K562 (cell line): ENCODE data around the gene FAM89B. TPM values are rescaled to one million over a fixed set of nuclear protein-coding genes. Genes with fewer than 3 reads are reported as not detected.

Experiments
- ARID2 ChIP-seq: fragments of 450-650 bp; IDR thresholded peaks from 2 replicates; pipeline ENCODE4 v1.6.1; 2017; ENCODE audit warnings: antibody characterized with exemption, mild to moderate bottlenecking
- BCOR ChIP-seq: fragments of 450-650 bp; IDR thresholded peaks from 2 replicates; pipeline ENCODE4 v1.6.1; 2016
- CCAR2 ChIP-seq: fragments of 200-400 bp; formaldehyde crosslinking; IDR thresholded peaks from 2 replicates; pipeline ENCODE4 v1.6.1; 2017; ENCODE audit warnings: mild to moderate bottlenecking, low read depth, low read length
- CTBP1 ChIP-seq: fragments of 450-650 bp; IDR thresholded peaks from 2 replicates; pipeline ENCODE4 v1.6.1; 2016; ENCODE audit warnings: borderline replicate concordance
- GABPB1 ChIP-seq: sonication (generic); formaldehyde crosslinking; IDR thresholded peaks from 2 replicates; pipeline ENCODE4 v1.8.0; 2022; ENCODE audit warnings: mild to moderate bottlenecking, missing genetic modification reagents
- HOMEZ ChIP-seq: fragments of 250-450 bp; sonication (Bioruptor Pico); IDR thresholded peaks from 2 replicates; pipeline ENCODE4 v1.4.0; 2020; ENCODE audit warnings: mild to moderate bottlenecking, moderate library complexity
- JUN ChIP-seq, 2 experiments: sonication (generic) in 1 of 2; formaldehyde crosslinking in 1 of 2; IDR thresholded peaks; 2 replicates each; pipeline versions ENCODE4 v1.6.1 to v1.8.0; 2012 to 2022; ENCODE audit warnings: borderline replicate concordance in 2 of 2, mild to moderate bottlenecking in 2 of 2, improper control_type of control experiment in 1 of 2, low read depth in 1 of 2, low read length in 1 of 2, missing genetic modification reagents in 1 of 2
- MCM3 ChIP-seq: fragments of 450-650 bp; IDR thresholded peaks from 2 replicates; pipeline ENCODE4 v1.6.1; 2016
- MECOM ChIP-seq: fragments of 250-450 bp; sonication (Bioruptor Pico); IDR thresholded peaks from 2 replicates; pipeline ENCODE4 v1.8.0; 2022; ENCODE audit warnings: inconsistent platforms
- MNT ChIP-seq, 2 experiments: fragments of 450-650 bp; conservative IDR thresholded peaks; 2 replicates each; pipeline ENCODE4 v1.6.1; 2017; ENCODE audit warnings: mild to moderate bottlenecking in 2 of 2, moderate library complexity in 2 of 2
- MXI1 ChIP-seq: IDR thresholded peaks from 2 replicates; pipeline ENCODE4 v1.6.1; 2011; ENCODE audit warnings: low read depth, mild to moderate bottlenecking, improper control_type of control experiment, low read length
- NR3C1 ChIP-seq: sonication (generic); formaldehyde crosslinking; IDR thresholded peaks from 2 replicates; pipeline ENCODE4 v1.8.1; 2022; ENCODE audit warnings: missing genetic modification reagents
- PHTF2 ChIP-seq: fragments of 250-450 bp; sonication (Bioruptor Pico); IDR thresholded peaks from 2 replicates; pipeline ENCODE4 v1.5.0; 2021; ENCODE audit warnings: mild to moderate bottlenecking
- PURB ChIP-seq: sonication (generic); formaldehyde crosslinking; IDR thresholded peaks from 2 replicates; pipeline ENCODE4 v1.9.0; 2021; ENCODE audit warnings: low read depth, mild to moderate bottlenecking, missing genetic modification reagents
- SMAD4 ChIP-seq: fragments of 250-450 bp; sonication (Bioruptor Pico); conservative IDR thresholded peaks from 2 replicates; pipeline ENCODE4 v1.8.0; 2021; ENCODE audit warnings: inconsistent platforms, mild to moderate bottlenecking, moderate library complexity
- SNRNP70 ChIP-seq: fragments of 200-400 bp; formaldehyde crosslinking; optimal IDR thresholded peaks from 2 replicates; pipeline ENCODE3; 2017; ENCODE audit warnings: low read depth, low read length
- TAF9B ChIP-seq: fragments of 450-650 bp; IDR thresholded peaks from 2 replicates; pipeline ENCODE4 v1.6.1; 2018; ENCODE audit warnings: mild to moderate bottlenecking; ENCODE audit not compliant: partially characterized antibody
- XRCC5 ChIP-seq: fragments of 200-400 bp; formaldehyde crosslinking; IDR thresholded peaks from 2 replicates; pipeline ENCODE4 v1.6.1; 2017; ENCODE audit warnings: low read depth, mild to moderate bottlenecking, low read length
- ZBTB12 ChIP-seq: fragments of 250-450 bp; sonication (Bioruptor Pico); IDR thresholded peaks from 2 replicates; pipeline ENCODE4 v1.4.0; 2020
- ZFPM2 ChIP-seq: fragments of 250-450 bp; sonication (Bioruptor Pico); IDR thresholded peaks from 2 replicates; pipeline ENCODE4 v1.5.1; 2022; ENCODE audit warnings: mild to moderate bottlenecking
- ZNF445 ChIP-seq: fragments of 250-450 bp; sonication (Bioruptor Pico); IDR thresholded peaks from 2 replicates; pipeline ENCODE4 v1.4.0; 2020; ENCODE audit warnings: low read depth, mild to moderate bottlenecking, moderate library complexity
- ZNF583 ChIP-seq: fragments of 250-450 bp; sonication (Bioruptor Pico); IDR thresholded peaks from 2 replicates; pipeline ENCODE4 v1.4.0; 2020
- ZNF740 ChIP-seq, 3 experiments: fragments of 200-800 bp in 1 of 3; sonication (Bioruptor generic) in 1 of 3; sonication (generic) in 1 of 3; formaldehyde crosslinking in 1 of 3; IDR thresholded peaks; 2 replicates each; pipeline versions ENCODE4 v1.6.1 to v1.8.0; 2016 to 2022; ENCODE audit warnings: mild to moderate bottlenecking in 2 of 3, missing compliant biosample characterization in 2 of 3, missing genetic modification characterization in 2 of 3, missing genetic modification reagents in 1 of 3
- ZNF778 ChIP-seq: fragments of 450-650 bp; formaldehyde crosslinking; IDR thresholded peaks from 2 replicates; pipeline ENCODE4 v1.4.0; 2020; ENCODE audit warnings: mild to moderate bottlenecking, moderate library complexity
- polyA plus RNA-seq, 8 experiments: library from polyadenylated mRNA; depleted of rRNA in 4 of 8; stranded (reverse) in 5 of 8; unstranded in 3 of 8; fragments of >200 nt; fragmentation: Nextera tagmentation in 2 of 8; fragmentation: Illumina TruSeq in 1 of 8; extraction: Ambion mirVana in 2 of 8; extraction: Trizol in 1 of 8; gene quantifications; 2 replicates each; pipeline versions ENCODE4 v1.2.1 to v1.2.3, GENCODE V29; 2011 to 2014; ENCODE audit warnings: inconsistent platforms in 1 of 8, missing spikeins in 1 of 8
- total RNA-seq, 7 experiments: library from RNA; depleted of rRNA in 6 of 7; stranded (reverse); fragments of >200 nt in 6 of 7; fragmentation: Illumina TruSeq in 2 of 7; extraction: Trizol in 2 of 7; gene quantifications; 2 replicates each; pipeline versions ENCODE4 v1.2.1 to v1.2.3, GENCODE V29; 2011 to 2021; ENCODE audit warnings: low replicate concordance in 1 of 7

FAM89B gene
- total and polyA plus RNA-seq, 9 of the 15 experiments (the other 6 are each of a cell fraction or from before 2014, with no cell fraction given): 0.32 to 27.6 (median 11.9) TPM

GRCh38 chr11:65574811-65575567, 2.7 kb downstream of the FAM89B start (continued):
- TF ChIP-seq PHTF2 (CRISPR knock-in tag) (no peak), XRCC5 (no peak), NR3C1 (no peak), BCOR (peak; percentile 100), ZNF583 (no peak), ARID2 (no peak), ZBTB12 (CRISPR knock-in tag) (no peak), ZNF445 (CRISPR knock-in tag) (no peak), ZNF778 (no peak), MXI1 (peak; percentile 79; the same call in 1 of the 2 replicates), SNRNP70 (no peak), MECOM (CRISPR knock-in tag) (peak; percentile 71), GABPB1 (CRISPR knock-in tag) (no peak), MNT (conservative IDR thresholded peaks at IDR 0.05) (peak; percentile 80 to 88), TAF9B (peak; percentile 90), CCAR2 (0 out of 2 replicates have a peak, but pooled peaks have one; percentile 68), ZNF740 (CRISPR knock-in tag; IDR thresholded peaks at IDR 0.05) (no peak), ZNF740 (tag; IDR thresholded peaks at IDR 0.05) (no peak), JUN (IDR thresholded peaks at IDR 0.05; ENCODE audit: borderline replicate concordance, low read depth, low read length) (no peak), JUN (CRISPR knock-in tag; IDR thresholded peaks at IDR 0.05; ENCODE audit: borderline replicate concordance) (no peak), ZFPM2 (no peak), MCM3 (no peak), HOMEZ (CRISPR knock-in tag) (no peak), SMAD4 (CRISPR knock-in tag) (peak; percentile 81), CTBP1 (peak; percentile 82; the same call in 1 of the 2 replicates), PURB (no peak)
